ENCODE measurements around the gene CHST11. TPM values are rescaled to one million over a fixed set of nuclear protein-coding genes. Genes with fewer than 3 reads are reported as not detected.

CHST11 gene
- total RNA-seq, 1 donor, result 8.2 TPM

DNA sequence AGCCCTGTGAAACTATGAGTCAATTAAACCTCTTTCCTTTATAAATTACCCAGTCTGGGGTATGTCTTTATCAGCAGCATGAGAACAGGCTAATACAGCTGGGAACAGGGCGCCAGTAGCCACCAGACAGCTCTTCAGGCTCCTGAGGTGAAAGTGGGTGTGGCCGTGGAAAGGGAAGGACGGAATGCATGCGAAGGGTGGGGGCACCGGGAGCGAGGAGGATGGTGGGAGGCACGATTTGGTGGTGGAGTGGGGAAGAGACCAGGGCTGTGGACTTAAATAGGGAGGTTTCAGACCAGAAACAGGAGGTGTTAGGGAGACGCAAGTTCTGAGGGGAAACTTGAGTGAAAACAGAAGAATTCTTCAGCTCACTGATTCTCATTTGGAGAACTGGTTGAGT is 44.1 kb upstream of the CHST11 start:
- H3K4me3 ChIP-seq (ENCODE audit: low read depth, low read length), result no peak overlapping the region
- no peak for DNase-seq (ENCODE audit: low read depth)
- TF ChIP-seq CTCF (IDR thresholded peaks at IDR 0.05; ENCODE audit: insufficient read depth, low read depth, low read length), result no peak

- TF ChIP-seq CTCF (IDR thresholded peaks at IDR 0.05; ENCODE audit: insufficient read depth, low read depth, low read length), result no peak
- H3K4me3 ChIP-seq (ENCODE audit: low read depth, low read length), result no peak overlapping the region
- no peak for DNase-seq (ENCODE audit: low read depth)
These were observed 43.4 kb upstream of the CHST11 start for GRCh38 chr12:104413330-104413729.

DNA sequence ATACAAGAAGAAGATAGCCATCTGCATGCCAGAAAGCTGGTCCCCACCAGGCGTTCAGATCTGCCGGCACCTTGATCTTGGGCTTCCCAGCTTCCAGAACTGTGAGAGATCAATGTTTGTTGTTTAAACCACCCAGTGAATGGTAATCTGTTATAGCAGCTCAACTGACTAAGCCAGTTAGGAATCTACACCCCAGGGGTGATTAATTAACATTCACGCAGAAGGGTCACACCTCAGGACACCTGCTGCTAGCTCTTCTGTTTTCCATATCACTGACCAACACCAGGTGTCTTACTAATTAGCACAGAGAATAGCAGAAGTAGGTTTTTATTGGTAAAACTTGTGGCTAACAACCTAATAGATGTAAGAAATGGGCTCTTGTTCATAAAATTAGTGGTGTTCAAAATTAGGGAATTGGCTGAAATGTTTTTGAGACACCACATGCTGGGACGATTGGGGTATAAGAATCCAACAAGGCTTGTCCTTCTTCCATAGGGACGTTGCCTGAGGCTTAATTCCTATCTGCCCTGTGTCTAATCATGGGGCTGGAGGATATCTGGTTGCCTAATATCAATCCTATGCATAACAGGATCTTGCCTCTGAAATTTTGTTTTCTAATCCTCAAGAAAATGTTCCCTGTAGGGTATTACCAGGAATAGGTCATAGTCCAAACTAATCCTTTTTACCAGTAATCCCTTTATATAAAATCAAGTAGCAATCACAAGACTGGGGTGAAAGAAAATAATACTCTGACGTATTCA is 42.0 kb upstream of the CHST11 start:
- no peak overlapping the region for H3K4me3 ChIP-seq (ENCODE audit: low read depth, low read length)
- TF ChIP-seq CTCF (IDR thresholded peaks at IDR 0.05; ENCODE audit: insufficient read depth, low read depth, low read length), result no peak
- DNase-seq (ENCODE audit: low read depth), result no peak

- H3K4me3 ChIP-seq (ENCODE audit: low read depth, low read length), result no peak overlapping the region
- TF ChIP-seq CTCF (IDR thresholded peaks at IDR 0.05; ENCODE audit: insufficient read depth, low read depth, low read length), result no peak
- no peak for DNase-seq (ENCODE audit: low read depth)
These were observed 41.3 kb upstream of the CHST11 start for GRCh38 chr12:104415342-104415980.

- no peak for TF ChIP-seq CTCF (IDR thresholded peaks at IDR 0.05; ENCODE audit: insufficient read depth, low read depth, low read length)
- H3K4me3 ChIP-seq (ENCODE audit: low read depth, low read length), result no peak overlapping the region
- no peak for DNase-seq (ENCODE audit: low read depth)
These were observed 40.6 kb upstream of the CHST11 start for GRCh38 chr12:104416136-104416535.

DNA sequence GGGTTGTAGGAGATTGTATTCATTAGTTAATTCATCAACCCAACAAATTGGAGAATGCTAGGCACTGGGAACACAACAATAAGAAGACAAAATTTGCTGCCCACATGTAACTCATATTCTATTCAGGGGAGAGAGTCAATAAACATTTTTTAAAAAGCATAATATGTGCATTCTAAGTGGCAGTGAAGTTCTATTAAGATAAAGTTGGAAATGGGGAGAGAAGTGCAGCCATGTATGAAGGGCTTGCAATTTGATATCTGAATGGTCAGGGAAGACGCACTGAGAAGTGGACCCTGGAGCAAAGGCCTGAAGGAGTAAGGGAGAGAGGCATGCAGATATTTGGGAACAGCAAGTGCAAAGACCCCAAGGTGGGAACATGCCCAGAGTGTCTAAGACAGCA is 40.2 kb upstream of the CHST11 start:
- TF ChIP-seq CTCF (IDR thresholded peaks at IDR 0.05; ENCODE audit: insufficient read depth, low read depth, low read length), result no peak
- no peak for DNase-seq (ENCODE audit: low read depth)
- no peak overlapping the region for H3K4me3 ChIP-seq (ENCODE audit: low read depth, low read length)

Measured in fibroblast of villous mesenchyme (primary cell).